HEK293T (cell line): ENCODE results near the gene KMT5B.

Source experiments
- ELF4 ChIP-seq: fragments of 450-650 bp; IDR thresholded peaks from 2 replicates; pipeline ENCODE4 v1.6.1; 2017; ENCODE audit warnings: antibody characterized with exemption
- FOXA1 ChIP-seq: fragments of 450-650 bp; IDR thresholded peaks from 2 replicates; pipeline ENCODE4 v1.6.1; 2016; ENCODE audit warnings: mild to moderate bottlenecking
- FOXK2 ChIP-seq: fragments of 450-650 bp; IDR thresholded peaks from 2 replicates; pipeline ENCODE4 v1.6.1; 2016; ENCODE audit warnings: mild to moderate bottlenecking
- TARDBP ChIP-seq: fragments of 450-650 bp; IDR thresholded peaks from 2 replicates; pipeline ENCODE4 v1.6.1; 2016

- no peak for TF ChIP-seq FOXK2
- no peak for TF ChIP-seq ELF4
- TF ChIP-seq TARDBP, result no peak
- TF ChIP-seq FOXA1, result no peak
These were observed at the start of gene KMT5B for GRCh38 chr11:68213135-68213515.
